Suprapubic skin (tissue), 4 donors: Measurements from ENCODE around the gene HAO1. TPM values are rescaled to one million over a fixed set of nuclear protein-coding genes. Genes with fewer than 3 reads are reported as not detected.

Source experiments
- DNase-seq, 2 donors: peaks; one replicate each; pipeline ENCODE4 v3.0.0-alpha.2; 2019; ENCODE audit warnings: low spot score in 2 of 2
- H3K27ac ChIP-seq: fragments of 200-600 bp; sonication (generic); one replicate; pipeline ENCODE4 v1.5.1; 2019
- H3K27me3 ChIP-seq: fragments of 200-600 bp; sonication (generic); one replicate; pipeline ENCODE4 v1.5.1; 2019
- H3K36me3 ChIP-seq: fragments of 200-600 bp; sonication (generic); one replicate; pipeline ENCODE4 v1.5.1; 2019
- H3K4me1 ChIP-seq: fragments of 200-600 bp; sonication (generic); one replicate; pipeline ENCODE4 v1.5.1; 2019
- H3K4me3 ChIP-seq: fragments of 200-600 bp; sonication (generic); one replicate; pipeline ENCODE4 v1.5.1; 2019; ENCODE audit warnings: mild to moderate bottlenecking
- H3K9me3 ChIP-seq: fragments of 200-600 bp; sonication (generic); one replicate; pipeline ENCODE4 v1.5.1; 2019
- CTCF ChIP-seq, 2 donors: fragments of 200-600 bp in 1 of 2; fragments of 450-650 bp in 1 of 2; sonication (generic) in 1 of 2; IDR thresholded peaks; one replicate each; pipeline ENCODE4 v1.5.1; 2016 to 2019; ENCODE audit warnings: antibody characterized with exemption in 2 of 2, mild to moderate bottlenecking in 1 of 2, moderate library complexity in 1 of 2
- EP300 ChIP-seq: sonication (generic); formaldehyde crosslinking; IDR thresholded peaks from one replicate; pipeline ENCODE4 v1.6.1; 2017; ENCODE audit warnings: antibody characterized with exemption
- POLR2A ChIP-seq, 2 donors: fragments of 450-650 bp; IDR thresholded peaks; one replicate each; pipeline ENCODE4 v1.6.1; 2017; ENCODE audit warnings: antibody characterized with exemption in 2 of 2, mild to moderate bottlenecking in 2 of 2, moderate library complexity in 2 of 2
- POLR2AphosphoS5 ChIP-seq, 3 donors: sonication (generic); formaldehyde crosslinking; IDR thresholded peaks; one replicate each; pipeline ENCODE4 v1.6.1; 2017; ENCODE audit warnings: antibody characterized with exemption in 3 of 3
- WGBS: methylation state at CpG from one replicate; pipeline ENCODE4 v1.1.5; 2018; 5-methylcytosine and 5-hydroxymethylcytosine counted together
- total RNA-seq, 4 donors: library from RNA; depleted of rRNA; stranded (reverse); fragments of >200 nt; gene quantifications; one replicate each; pipeline ENCODE4 v1.1.0, GENCODE V29; 2016

The HAO1 gene
- total RNA-seq, 4 donors from 2014 or later = 0.80 TPM; not detected in 3

GRCh38 chr20:7893014-7893730, 47.1 kb downstream of the HAO1 start:
- H3K4me3 ChIP-seq = no peak overlapping the region
- TF ChIP-seq POLR2AphosphoS5 (IDR thresholded peaks at IDR 0.05) (no peak), EP300 (no peak), CTCF (IDR thresholded peaks at IDR 0.05) (no peak), POLR2A (IDR thresholded peaks at IDR 0.05) (no peak)
- 84% methylated on average over 7 of the region's 7 CpGs for WGBS
- H3K36me3 ChIP-seq = no peaks in the 10 kb centered on the region
- no peak overlapping the region for H3K27ac ChIP-seq
- no peaks in the 10 kb centered on the region for H3K9me3 ChIP-seq
- H3K27me3 ChIP-seq = no peaks in the 10 kb centered on the region
- no peaks in the 10 kb centered on the region for H3K4me1 ChIP-seq
- DNase-seq = no peak

- Histone ChIP-seq H3K9me3 (no peaks in the 10 kb centered on the region), H3K4me1 (no peaks in the 10 kb centered on the region), H3K36me3 (no peaks in the 10 kb centered on the region), H3K4me3 (no peak overlapping the region), H3K27me3 (no peaks in the 10 kb centered on the region), H3K27ac (no peak overlapping the region)
- 90% methylated on average over 5 of the region's 5 CpGs for WGBS
- DNase-seq = no peak
- no peak for TF ChIP-seq POLR2A (IDR thresholded peaks at IDR 0.05)
These were observed 48.6 kb downstream of the HAO1 start for GRCh38 chr20:7891705-7892104.

GRCh38 chr20:7889736-7890135, 50.5 kb downstream of the HAO1 start:
- Histone ChIP-seq H3K9me3 (no peaks in the 10 kb centered on the region), H3K27me3 (no peaks in the 10 kb centered on the region), H3K4me1 (no peaks in the 10 kb centered on the region), H3K4me3 (no peak overlapping the region), H3K27ac (no peak overlapping the region), H3K36me3 (no peaks in the 10 kb centered on the region)
- TF ChIP-seq EP300 = no peak
- TF ChIP-seq POLR2A (IDR thresholded peaks at IDR 0.05) = no peak
- no peak for TF ChIP-seq POLR2AphosphoS5 (IDR thresholded peaks at IDR 0.05)
- TF ChIP-seq CTCF (IDR thresholded peaks at IDR 0.05) = no peak
- no peak for DNase-seq
- WGBS = 76% methylated on average over 3 of the region's 3 CpGs

- H3K36me3 ChIP-seq = no peaks in the 10 kb centered on the region
- no peaks in the 10 kb centered on the region for H3K9me3 ChIP-seq
- H3K27me3 ChIP-seq = no peaks in the 10 kb centered on the region
- 95% methylated on average over 1 of the region's 1 CpG for WGBS
- DNase-seq = no peak
- H3K4me1 ChIP-seq = no peaks in the 10 kb centered on the region
- H3K27ac ChIP-seq = no peak overlapping the region
- no peak overlapping the region for H3K4me3 ChIP-seq
- TF ChIP-seq POLR2A (IDR thresholded peaks at IDR 0.05) (no peak), EP300 (no peak), CTCF (IDR thresholded peaks at IDR 0.05) (no peak), POLR2AphosphoS5 (IDR thresholded peaks at IDR 0.05) (no peak)
These were observed 56.5 kb downstream of the HAO1 start for GRCh38 chr20:7883741-7884140.

GRCh38 chr20:7883309-7883708, 56.9 kb downstream of the HAO1 start:
- Histone ChIP-seq H3K27me3 (no peaks in the 10 kb centered on the region), H3K4me3 (no peak overlapping the region), H3K27ac (no peak overlapping the region), H3K4me1 (no peaks in the 10 kb centered on the region), H3K36me3 (no peaks in the 10 kb centered on the region), H3K9me3 (no peaks in the 10 kb centered on the region)
- WGBS = 71% methylated on average over 4 of the region's 4 CpGs
- DNase-seq = no peak
- no peak for TF ChIP-seq CTCF (IDR thresholded peaks at IDR 0.05)

- no peak for DNase-seq
- H3K27me3 ChIP-seq = no peaks in the 10 kb centered on the region
- H3K9me3 ChIP-seq = no peaks in the 10 kb centered on the region
- H3K36me3 ChIP-seq = no peaks in the 10 kb centered on the region
- H3K4me1 ChIP-seq = no peaks in the 10 kb centered on the region
- 81% methylated on average over 4 of the region's 4 CpGs for WGBS
- no peak overlapping the region for H3K27ac ChIP-seq
- TF ChIP-seq POLR2AphosphoS5 (IDR thresholded peaks at IDR 0.05) (no peak), EP300 (no peak), POLR2A (IDR thresholded peaks at IDR 0.05) (no peak), CTCF (IDR thresholded peaks at IDR 0.05) (no peak)
- H3K4me3 ChIP-seq = no peak overlapping the region
These were observed 58.2 kb downstream of the HAO1 start for GRCh38 chr20:7882076-7882475.
